ENCODE results near the gene FUT7. TPM values are rescaled to one million over a fixed set of nuclear protein-coding genes. Genes with fewer than 3 reads are reported as not detected.
A peak's percentile ranks its signal among the peaks of the same experiment; 100 is the strongest.

FUT7 gene
- total RNA-seq, 1 donor from 2014 or later, result 0.10 TPM

DNA sequence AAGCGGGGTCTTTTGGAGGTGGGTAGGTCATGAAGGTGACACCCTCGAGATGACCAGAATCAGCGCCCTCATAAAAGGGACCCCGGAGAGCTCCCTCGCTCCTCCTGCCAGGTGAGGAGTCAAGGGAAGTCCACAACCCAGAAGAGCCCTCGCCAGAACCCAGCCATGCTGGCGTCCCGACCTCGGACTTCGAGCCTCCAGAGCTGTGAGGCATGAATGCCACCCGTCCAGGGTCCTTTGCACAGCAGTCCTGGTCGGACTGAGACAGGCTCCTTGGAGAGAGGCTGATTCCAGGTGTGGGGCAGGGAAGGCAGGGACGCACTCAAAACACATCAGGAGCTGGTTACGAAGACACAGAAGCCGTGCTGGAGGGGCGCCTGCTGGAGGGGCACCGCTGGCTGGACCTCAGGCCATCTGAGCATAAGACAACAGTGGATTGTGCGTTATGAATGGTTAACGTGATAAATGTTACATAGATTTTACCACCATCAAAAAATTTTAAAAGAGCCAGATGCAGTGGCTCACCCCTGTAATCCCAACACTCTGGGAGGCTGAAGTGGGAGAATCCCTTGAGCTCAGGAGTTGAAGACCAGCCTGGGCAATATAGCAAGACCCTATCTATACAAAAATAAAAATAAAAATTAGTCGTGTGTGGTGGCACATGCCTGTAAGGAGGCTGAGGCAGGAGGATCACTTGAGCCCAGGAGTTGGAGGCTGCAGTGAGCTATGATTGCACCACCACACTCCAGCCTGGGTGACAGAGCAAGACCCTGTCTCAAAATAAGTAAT, 29.8 kb downstream of the FUT7 start:
- DNase-seq, result no peak

DNA sequence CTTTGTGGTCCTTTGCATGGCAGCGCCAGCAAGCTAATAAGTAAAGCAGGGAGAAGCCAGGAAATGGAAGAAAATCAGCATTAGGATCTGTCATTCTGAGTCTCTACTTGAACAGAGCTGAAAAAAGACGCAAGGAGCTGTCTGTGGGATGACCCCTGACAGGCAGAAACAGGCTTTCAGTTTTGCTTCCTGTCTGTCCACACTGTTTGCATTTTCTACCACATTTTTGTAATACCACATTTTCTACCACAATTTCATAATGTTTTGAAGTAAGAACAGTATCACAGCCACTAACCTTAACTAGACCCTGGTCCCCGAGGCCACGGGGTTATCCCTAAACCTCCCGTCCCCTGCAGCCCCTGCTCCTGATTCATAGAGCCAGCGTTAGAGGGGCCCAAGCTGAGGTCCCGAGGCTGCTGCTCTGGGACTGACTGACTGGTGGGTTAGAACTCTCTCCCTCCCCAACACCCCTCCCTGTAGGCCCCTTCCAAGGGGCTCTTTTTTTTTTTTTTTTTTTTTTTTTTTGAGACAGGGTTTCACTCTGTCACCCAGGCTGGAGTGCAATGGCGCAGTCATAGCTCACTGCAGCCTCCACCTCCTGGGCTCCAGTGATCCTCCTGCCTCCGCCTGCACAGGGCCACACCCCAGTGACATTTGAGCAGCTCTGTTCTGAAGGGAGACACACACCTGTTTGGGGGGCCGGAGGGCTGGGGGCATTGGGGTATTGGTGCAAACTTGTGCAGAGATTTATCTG, 31.5 kb downstream of the FUT7 start:
- DNase-seq, result no peak

DNA sequence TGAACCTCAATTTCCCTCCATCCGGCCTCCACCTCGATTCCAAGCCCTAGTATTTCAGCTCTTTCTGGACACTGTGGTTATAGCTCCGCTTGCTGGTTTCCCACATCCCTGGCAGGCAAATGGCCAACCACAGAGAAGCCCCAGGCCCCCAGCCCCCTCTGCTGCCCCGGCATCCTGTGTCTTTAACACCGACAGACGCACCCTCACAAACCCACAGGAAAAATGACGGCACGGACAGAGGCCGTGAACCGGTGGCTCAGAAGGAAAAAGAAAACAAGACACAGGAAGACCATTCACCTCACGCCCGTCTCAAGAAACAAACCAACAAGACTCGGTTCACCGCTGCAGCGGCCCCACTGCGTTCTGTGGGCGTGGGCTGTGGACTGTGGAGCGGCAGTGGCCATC, 34.1 kb downstream of the FUT7 start:
- DNase-seq, result no peak

DNA sequence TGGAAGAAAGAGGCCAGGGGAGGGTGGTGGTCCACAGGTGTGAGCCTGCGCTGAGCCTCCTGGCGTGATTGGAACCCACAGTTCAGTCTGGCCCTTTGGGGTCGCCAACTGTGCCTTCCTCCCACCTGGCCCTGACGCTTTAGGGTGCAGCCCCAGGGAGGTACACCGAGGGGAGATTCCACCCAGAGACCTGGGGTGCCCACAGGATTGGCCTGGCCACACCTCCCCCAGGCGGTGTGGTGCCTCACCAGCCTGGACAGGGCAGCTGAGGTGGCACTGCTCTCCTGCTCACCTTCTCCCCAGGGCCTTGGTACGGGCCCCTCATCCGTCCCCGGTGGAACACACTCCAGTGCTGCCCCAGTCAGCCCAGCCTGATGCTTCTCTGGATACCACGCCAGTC, 34.5 kb downstream of the FUT7 start:
- no peak for DNase-seq

DNA sequence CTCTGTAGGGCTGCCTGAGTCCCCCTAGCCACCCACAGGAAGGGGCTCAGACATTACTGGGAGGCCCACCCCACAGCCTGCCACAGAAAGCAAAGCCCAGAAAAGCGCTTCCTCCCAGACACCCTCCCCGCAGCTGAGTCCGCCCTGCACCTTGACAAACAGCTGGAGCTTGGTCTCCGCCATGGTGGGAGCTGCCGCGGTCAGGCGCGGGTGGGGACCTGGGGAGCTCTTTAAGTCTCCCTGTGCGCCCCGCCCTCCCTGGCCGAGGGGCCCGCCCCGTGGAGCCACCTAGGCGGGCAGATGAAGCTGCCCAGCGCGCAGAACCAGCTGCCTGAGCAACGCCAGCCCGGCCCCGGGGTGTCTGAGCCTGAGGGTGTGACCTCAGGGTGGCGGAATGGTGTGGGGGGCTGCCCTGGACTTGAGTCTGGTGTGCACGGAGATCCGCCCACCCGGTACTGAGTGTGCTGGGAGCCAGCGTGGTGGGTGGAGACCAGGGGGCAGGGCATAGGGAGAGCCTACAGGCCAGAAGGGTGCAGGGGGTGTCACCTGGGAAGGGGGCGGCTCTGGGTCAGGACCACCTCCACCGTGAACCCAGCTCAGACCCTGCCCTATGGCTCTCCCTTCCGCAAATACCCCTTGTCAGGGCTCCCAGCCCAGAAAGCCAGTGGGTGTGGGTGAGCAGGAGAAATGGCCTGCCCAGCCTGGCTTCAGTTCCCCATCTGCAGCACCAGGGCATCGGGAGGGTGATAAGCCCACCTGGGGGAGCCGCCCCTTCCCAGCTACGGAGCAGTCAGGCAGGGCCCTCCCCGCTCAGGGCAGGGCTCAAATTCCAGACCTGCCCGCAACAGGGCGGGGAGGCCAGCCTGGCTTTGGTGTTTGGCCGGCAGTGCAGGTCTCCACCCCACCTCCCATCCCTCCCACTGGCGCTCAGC, 35.3 kb downstream of the FUT7 start, which contains the start of gene CLIC3:
CLIC3 (minus strand) TSS at position 208 of the 932 bp plus-strand sequence; CDS start at position 183, 25 bp downstream.
- peak; percentile 42 for DNase-seq

DNA sequence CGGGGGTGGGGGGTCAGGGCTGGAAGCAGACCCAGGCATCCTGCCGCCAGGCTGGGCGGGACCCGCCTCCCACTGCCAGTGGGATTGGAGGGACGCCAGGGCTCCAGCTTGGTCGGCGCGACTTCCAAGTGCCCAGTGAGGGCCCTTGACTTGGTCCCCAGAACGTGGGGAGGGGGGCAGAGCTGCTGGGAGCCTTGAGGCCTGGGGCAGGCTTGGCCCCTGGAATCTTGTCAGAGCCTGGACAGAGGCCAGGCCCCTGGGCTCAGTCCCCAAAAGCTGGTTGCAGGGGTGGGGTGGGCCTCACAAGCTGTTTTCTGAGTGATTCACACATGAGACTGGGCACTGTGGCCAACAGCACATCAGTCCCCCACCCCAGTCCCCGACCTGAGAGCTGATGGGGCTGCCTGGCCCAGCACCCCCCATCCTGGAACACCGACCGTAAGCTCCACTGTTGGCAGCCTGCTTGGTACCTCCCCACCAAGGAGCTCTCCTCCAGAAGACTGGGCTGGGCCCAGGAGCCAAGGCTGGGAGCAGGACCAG, 36.0 kb downstream of the FUT7 start:
- peak; percentile 45 for DNase-seq

DNA sequence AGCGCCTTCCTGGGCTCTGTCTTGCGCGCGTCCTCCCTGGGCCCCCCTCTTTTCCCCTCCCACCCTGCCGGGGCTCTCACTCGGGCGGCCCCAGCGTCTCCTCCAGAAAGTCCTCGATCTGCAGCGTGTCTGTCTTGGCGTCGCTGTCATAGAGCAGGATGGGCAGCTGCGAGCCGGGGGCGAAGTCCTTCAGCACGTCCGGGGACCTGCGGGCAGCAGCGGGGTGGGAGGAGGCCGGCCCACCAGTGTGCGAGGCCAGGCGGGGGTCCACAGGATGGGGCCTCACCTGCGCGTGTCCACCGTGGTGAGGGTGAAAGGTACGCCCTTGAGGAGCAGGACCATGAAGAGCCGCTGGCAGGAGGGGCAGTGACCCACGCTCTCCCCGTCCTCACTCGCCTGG, 36.5 kb downstream of the FUT7 start:
- DNase-seq, result peak; percentile 39

DNA sequence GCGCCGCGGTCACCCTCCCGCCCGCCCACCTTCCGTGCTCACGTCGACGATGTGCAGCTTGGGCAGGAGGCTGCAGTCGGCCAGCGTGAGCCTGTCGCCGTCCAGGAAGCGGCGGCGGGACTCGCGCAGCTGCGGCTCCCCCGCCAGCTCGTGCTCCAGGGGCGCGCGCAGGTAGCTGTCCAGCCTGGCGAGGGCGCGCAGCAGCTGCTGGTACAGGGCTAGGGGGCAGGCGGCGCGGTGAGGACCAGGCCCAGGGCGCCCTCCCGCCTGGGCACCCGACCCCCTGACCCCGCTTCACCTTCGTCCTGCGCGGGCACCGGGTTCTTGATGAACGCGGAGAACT, 37.0 kb downstream of the FUT7 start:
- peak; percentile 28 for DNase-seq

DNA sequence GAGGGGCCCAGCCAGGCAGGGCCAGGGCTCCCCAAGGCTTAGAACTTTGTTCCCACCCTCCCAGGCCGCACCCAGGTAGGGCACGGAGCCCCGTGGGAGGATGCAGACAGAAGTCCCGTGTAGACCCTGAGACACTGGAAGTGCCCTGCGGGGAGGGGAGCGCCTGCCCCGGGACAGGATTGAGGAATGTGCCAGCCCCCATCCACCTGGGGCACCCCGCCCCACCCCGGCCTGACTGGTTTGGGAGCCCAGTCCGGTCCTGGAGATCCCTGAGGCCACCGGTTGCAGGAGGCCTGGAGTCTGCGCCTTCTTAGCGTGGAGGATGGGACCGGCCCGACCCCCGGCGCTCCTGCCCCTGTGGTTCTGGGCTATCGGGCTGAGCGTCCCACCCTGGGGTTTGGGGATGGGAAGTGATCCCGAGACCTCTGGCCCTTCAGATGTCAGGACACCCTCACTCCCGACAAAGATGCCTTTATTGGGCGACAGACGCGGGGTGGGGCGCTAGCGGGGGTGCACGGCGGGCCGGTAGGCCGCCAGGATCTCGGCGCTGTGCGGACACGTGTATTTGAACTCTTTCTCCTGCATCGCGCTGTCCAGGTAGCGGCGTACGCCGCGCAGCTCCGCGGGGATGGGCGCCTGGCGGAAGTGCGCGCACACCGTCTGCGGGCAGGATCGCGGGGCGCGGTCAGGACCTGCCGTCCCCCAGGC, 37.6 kb downstream of the FUT7 start:
- DNase-seq, result no peak

DNA sequence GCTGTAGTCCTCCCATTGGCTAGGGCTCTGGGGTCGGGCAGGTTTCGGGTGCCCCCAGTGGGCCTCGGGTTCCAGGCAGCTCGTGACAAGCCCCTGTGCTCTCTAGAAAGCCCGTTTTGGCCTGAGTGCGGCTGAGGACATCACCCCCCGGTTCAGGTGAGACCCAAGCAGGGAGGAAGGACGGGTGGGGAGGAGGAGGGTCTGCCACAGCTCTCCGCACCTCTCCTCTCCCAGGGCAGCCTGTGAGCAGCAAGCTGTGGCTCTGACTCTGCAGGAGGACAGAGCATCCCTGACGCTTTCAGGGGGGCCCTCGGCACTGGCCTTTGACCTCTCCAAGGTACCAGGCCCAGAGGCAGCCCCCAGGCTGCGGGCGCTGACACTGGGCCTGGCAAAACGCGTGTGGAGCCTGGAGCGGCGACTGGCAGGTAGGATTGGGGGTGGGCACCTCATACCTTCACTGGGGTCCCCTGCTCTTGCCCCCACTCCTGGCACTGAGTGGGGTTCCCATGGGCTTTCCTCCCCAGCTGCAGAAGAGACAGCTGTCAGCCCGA, 39.0 kb downstream of the FUT7 start:
- DNase-seq, result no peak

DNA sequence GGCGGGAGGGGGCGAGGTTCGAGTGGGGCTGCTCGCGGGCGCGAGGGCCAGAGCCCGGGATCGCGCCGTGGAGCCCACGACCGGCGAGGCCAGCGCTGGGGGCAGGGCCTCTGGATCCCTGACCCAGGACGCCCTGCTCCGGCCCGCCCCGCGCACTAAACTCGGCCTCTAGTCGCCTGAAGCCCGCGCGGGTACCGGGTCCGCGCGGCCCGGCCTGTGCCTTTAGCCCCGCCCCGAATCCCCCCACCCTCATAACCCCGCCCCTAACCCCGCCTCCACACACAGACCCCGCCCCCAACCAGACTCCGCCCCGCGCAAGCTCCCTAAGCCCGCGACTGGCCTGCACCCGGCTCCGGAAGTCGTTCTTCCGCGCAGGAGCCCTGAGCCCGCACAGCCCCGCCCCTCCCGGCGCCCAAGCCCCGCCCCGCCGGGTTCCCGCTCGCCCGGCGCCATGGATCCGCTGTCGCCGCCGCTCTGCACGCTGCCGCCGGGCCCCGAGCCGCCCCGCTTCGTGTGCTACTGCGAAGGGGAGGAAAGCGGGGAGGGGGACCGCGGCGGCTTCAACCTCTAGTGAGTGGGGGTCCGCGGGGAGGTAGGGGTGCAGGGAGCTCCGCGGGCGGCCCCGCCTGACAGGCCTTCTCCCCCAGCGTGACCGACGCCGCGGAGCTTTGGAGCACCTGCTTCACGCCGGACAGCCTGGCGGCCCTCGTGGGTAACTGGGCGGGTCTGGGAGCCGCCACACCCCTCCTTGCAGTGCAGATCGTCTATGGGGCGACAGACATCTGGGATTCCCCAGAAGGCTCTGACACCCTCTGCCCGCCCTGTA, 39.7 kb downstream of the FUT7 start, which contains the start of gene PAXX:
PAXX (plus strand) TSS at position 430 of the 826 bp plus-strand sequence; CDS start at position 452, 22 bp downstream.
- peak; percentile 95 for DNase-seq

DNA sequence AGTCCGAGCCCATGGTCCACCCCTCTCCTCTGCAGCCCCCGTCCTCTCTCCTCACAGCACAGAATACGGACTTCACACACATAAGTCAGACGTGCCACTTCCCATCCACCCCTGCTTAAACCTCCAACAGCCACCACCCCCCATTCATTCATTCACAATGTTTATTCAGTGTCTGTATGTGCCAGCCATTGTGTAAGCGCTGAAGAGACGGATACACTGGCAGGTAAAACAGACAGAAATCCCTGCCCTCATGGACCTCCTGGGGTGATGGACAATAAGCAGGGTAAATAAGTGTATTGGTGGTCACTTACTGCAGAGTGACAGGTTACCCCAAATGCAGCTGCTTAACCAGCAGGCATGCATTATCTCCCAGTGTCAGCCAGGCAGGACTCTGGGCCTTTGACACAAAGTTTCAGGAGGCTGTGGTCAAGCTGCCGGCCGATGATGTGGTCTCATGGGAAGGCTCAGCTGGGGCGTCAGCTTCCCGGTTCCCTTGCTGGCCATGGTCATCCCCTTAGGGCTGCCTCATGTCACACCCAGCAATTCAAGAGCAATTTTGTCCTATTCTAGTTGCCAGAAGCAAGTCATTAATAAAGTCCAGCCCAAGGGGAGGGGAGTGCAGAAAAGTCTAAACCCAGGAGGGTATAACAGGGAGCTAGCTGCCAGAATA, 41.5 kb downstream of the FUT7 start:
- no peak for DNase-seq

DNA sequence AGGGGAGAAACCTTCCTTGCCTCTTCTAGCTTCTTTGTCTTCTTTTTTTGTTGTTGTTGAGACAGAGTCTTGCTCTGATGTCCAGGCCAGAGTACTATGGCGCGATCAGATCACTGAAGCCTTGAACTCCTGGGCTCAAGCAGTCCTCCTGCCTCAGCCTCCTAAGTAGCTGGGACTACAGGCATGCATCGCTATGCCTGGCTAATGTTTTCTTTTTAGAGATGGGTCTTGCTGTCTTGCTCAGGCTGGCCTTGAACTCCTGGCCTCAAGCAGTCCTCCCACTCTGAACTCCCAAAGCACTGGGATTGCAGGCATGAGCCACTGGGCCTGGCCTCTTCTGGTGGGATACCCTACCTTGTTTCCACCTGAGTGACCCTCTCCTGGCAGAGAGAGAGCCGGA, 43.0 kb downstream of the FUT7 start:
- no peak for DNase-seq

DNA sequence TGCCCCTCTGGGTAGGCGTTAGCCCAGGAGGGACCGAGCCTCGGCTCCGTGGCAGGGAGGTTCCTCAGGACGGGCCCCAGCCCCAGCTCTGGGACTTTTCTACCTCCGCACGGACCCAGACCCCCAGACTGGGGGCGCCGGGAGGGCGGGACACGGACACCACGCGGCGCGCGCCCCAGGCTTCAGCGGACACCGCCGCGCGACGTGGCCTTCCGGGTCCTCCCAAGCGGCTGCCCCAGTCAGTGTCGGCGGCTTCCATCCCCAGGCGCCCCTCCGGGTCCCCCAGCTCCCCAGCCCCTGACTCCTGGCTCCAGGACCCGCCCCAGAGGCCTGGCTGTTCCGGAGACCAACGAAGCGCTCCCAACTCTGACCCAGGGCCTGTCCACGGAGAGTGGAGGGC, 46.0 kb downstream of the FUT7 start:
- no peak for DNase-seq

DNA sequence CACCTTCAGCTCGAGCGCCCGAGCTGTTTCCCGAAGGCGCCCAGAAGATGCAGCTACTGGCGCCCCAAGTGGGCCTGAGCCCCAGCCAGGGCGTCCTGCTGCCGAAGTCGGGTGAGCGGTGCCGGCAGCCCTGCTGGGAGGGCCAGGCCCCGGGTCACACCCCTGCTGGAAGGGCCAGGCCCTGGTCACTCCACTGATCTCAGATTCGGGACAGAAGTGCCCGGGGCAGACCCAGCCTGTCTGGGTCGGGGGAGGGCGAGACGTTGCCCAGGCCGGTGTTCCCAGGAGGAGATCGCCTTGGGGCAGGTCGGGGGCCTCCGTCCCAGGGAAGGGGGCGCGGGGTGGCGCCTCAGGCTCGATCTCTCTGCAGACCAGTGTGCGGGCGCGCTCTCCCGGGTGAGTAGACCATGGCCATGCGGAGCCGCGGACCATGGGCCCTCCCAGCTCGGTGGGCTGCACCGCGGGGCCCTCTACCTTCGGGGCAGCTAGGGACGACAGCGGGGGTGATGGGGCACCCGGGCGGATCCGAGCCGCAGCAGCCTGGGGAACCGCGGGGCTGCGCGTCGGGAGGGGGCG, 46.8 kb downstream of the FUT7 start:
- DNase-seq, result no peak

DNA sequence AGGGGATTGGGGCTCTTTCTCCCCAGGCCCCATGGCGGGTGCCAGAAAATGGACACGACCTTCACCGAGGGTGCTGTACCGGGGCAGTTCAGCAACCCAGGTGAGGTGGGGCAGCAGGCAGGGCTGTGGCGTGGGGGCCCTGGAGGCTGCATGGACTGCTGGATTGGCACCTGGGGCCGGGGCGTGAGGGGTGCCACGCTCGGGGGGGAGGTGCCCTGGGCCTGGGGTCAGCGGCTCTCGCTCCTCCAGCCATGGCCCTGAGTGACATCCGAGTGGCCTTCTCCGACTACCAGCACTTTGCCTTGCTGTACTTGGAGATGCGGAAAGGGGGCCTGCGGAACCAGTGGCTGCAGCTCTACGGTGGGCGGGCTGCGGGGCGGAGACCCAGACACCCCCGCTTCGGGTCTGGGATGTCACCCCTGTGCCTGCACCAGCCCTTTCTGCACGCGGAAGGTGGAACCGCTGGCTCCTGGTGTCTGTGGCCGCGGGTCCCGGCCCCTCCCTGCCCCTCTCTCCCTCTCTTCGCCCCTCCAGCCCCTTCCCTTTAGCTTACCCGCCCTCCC, 47.3 kb downstream of the FUT7 start:
- no peak for DNase-seq

DNA sequence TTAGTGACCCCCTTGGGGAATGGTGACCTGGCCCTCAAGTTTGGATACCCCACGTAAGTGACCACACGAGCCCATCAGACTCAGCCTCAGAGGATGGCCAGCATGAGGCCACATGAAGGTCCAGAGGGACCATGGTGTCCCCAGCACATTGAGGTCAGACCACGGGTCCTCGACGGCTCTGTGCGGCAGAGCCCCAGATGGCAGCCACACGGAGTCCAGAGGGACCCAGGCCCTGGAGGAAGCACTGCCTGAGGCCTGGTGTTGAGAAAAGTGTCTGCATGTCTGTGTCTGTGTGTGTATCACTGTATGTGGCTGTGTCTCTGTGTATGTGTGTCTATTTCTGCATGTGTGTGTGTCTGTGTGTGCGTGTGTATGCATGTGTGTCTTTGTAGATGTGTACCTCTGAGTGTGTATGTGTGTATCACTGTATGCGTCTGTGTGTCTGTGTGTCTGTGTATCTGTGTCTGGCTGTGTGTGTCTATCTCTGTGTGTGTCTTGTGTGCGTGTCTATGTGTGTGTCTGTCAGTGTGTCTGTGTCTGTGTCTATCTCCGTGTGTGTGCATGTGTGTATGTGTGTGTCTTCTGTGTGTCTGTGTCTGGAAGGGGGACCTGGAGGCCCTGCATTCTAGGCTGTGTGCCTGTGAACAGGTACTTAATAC, 48.1 kb downstream of the FUT7 start:
- DNase-seq, result no peak

DNA sequence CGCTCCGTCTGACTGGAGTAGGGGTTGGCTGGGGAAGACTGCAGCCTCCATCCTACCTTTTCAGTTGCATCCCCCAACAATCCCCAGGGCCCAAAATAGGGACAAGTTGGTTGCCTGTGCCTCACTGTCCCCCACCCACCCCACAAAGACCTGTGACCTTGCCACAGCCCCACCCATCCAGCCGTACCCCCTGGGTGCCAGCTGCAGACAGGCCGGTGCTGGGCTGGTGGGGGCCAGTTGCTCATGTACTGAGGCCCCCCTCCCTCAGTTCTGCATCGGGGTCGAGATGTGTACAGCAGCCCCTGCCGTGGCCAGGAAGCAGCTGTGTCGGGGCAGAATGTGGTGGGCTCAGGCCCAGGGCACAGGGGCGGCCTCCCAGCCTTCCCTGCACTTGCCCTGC, 48.7 kb downstream of the FUT7 start:
- no peak for DNase-seq

Data from tongue (tissue), 2 donors.